ENCODE measurements around the gene MED4. TPM values are rescaled to one million over a fixed set of nuclear protein-coding genes. Genes with fewer than 3 reads are reported as not detected.

MED4 gene
- total RNA-seq, 1 experiment from 2014 or later, result 46.9 TPM

GRCh38 chr13:48126944-48127830 lies 32.3 kb upstream of the MED4 start:
- BruUV-seq (replicated peaks), result no TSS peak
- H3K4me1 ChIP-seq (ENCODE audit: control insufficient read depth in 1 of 2, insufficient read depth in 2 of 2, low read length in 2 of 2), result 0 out of 4 replicates have a peak, but pooled peaks cover 0 to 5% of the 10 kb centered on the region in 2 experiments
- ChIA-PET CTCF (interaction anchor here (1.1 to 1.9 kb wide), 9 partner anchors 9 to 641 kb away, joined by 3 to 42 read pairs (median 5); partner anchors contain the start of genes ITM2B, MED4 and NUDT15), POLR2A (interaction anchor here (1.0 kb wide), 1 partner anchor 453 kb away, joined by 4 read pairs; no protein-coding TSS in a partner anchor), RAD21 (ENCODE audit: low non-redundant PET in 1 of 2, low total read pairs in 2 of 2, uncharacterized antibody in 2 of 2, unreplicated experiment in 2 of 2) (interaction anchor here in 1 of 2 experiments (1.0 kb wide), 1 partner anchor 453 kb away, joined by 3 read pairs; no protein-coding TSS in a partner anchor)
- no peaks in the 10 kb centered on the region for H3K9me3 ChIP-seq (ENCODE audit: control insufficient read depth in 1 of 2, insufficient read depth in 1 of 2, low read depth in 1 of 2, low read length in 2 of 2)
- H3K79me2 ChIP-seq (ENCODE audit: insufficient read depth, low read length), result no peaks in the 10 kb centered on the region
- H3K27ac ChIP-seq (ENCODE audit: low read depth, low read length), result no peak overlapping the region
- H4K20me1 ChIP-seq (ENCODE audit: insufficient read depth), result no peaks in the 10 kb centered on the region
- TF ChIP-seq RAD21 (IDR thresholded peaks at IDR 0.05; ENCODE audit: low read depth) (peak; percentile 78), EGR1 (IDR thresholded peaks at IDR 0.05; ENCODE audit: low read depth) (no peak), POLR2AphosphoS5 (IDR thresholded peaks at IDR 0.05; ENCODE audit: low read depth, low read length) (no peak), SIN3A (IDR thresholded peaks at IDR 0.05; ENCODE audit: low read depth) (no peak), YY1 (IDR thresholded peaks at IDR 0.05; ENCODE audit: extremely low read depth, insufficient replicate concordance, low read depth, low read length) (no peak), CEBPB (IDR thresholded peaks at IDR 0.05; ENCODE audit: low read depth) (no peak), ZNF274 (IDR thresholded peaks at IDR 0.05; ENCODE audit: low read depth, low read length) (no peak), SRF (IDR thresholded peaks at IDR 0.05; ENCODE audit: low read depth) (no peak), JUND (IDR thresholded peaks at IDR 0.05) (no peak), ATF3 (IDR thresholded peaks at IDR 0.05) (no peak), ELF1 (IDR thresholded peaks at IDR 0.05; ENCODE audit: borderline replicate concordance, low read depth) (peak; percentile 32; the same call in 1 of the 2 replicates), CTCF (IDR thresholded peaks at IDR 0.05 in 2 of 3, conservative IDR thresholded peaks at IDR 0.05 in 1 of 3; ENCODE audit: borderline replicate concordance in 1 of 3, insufficient read depth in 1 of 3, low read depth in 2 of 3, low read length in 2 of 3) (peak; percentile 70 to 82 (median 72)), REST (IDR thresholded peaks at IDR 0.05; ENCODE audit: low read depth) (no peak)
- H3K36me3 ChIP-seq (ENCODE audit: control insufficient read depth in 1 of 2, insufficient read depth in 2 of 2, low read length in 2 of 2), result no peaks in the 10 kb centered on the region
- no peak overlapping the region for H3K9ac ChIP-seq (ENCODE audit: low read length)
- peak; percentile 59 for DNase-seq (ENCODE audit: low read depth, low spot score)
- ATAC-seq, result peak; percentile 87
- H3K9me2 ChIP-seq (ENCODE audit: insufficient read depth), result no peaks in the 10 kb centered on the region
- peak overlapping the region; percentile 18; the same call in 1 of the 2 replicates for H3K4me2 ChIP-seq (ENCODE audit: low read length)
- no peak overlapping the region for H3K4me3 ChIP-seq (replicated peaks in 1 of 2; ENCODE audit: low read depth in 1 of 2, low read length in 2 of 2)
- peak overlapping the region; percentile 49 for H2AFZ ChIP-seq (ENCODE audit: low read depth, low read length, poor library complexity, severe bottlenecking)
- intact Hi-C loops (cut with micrococcal nuclease), result loop anchor here (1.0 to 5.0 kb wide), 4 partner anchors 106 to 640 kb away; partner anchors contain the start of genes ITM2B and RB1
- H3K27me3 ChIP-seq (ENCODE audit: insufficient read depth, low read length), result no peaks in the 10 kb centered on the region

Measured in HCT116 (cell line).